Inferior parietal cortex (tissue), 1 donor: ENCODE measurements around the gene CBR4.
"Not testable (repeated sequence)": the region's sequence is repeated elsewhere in the genome, so short reads cannot be mapped to it uniquely, and the experiment has no call there.

Experiments used
- DNase-seq: peaks from one replicate; pipeline ENCODE4 v3.0.0-alpha.2; 2016; ENCODE audit errors: extremely low spot score

The CBR4 gene

DNA sequence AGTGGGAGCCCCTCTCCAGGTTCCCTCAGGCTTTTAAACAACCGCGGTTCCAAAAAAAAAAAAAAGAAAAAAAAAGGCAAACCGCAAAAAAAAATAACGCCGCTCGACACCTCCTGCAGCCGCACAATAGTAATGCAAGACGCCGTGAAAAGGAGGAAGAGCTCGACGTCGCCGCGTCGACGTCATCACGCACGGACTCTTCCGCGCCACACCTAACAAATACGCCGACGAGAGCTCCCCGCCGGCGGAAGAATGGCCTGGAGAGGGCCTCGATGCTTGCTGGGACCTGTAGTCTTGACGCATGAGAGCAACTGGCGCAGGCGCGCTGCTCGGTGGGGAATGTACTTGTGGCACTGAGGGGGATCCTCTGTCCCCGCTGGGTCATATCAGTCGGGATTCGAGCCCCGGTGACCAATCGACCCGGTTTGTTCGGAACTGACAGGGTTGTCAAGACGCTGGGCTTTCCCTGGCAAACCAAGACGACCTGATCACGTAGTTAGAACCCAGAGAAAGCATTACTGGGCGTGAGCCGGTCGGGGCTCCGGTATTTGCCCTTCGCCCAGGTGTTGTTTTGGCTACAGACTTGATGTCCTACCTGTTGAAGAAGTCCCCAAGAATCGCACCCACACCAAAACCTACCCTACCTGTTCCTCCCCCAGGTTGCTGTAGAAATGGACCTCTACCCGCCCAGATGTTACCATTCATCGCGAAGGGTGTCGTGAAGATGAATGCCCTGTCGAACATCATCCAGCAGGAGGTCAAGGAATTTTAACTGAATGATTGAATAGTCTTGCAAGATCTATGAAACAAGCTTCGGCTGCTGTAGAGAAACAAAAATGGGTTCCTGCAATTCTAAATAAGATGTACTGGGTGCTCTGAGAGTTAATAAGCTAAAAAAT, at the start of gene CBR4:
Gene CBR4, minus strand, starts transcription at position 131 of the 899 bp plus-strand sequence. CDS start 166 bp downstream, outside the sequence.
- peak; percentile 99 for DNase-seq

GRCh38 chr4:169059306-169060211, 49.5 kb upstream of the CBR4 start:
- peak; percentile 20 for DNase-seq

DNA sequence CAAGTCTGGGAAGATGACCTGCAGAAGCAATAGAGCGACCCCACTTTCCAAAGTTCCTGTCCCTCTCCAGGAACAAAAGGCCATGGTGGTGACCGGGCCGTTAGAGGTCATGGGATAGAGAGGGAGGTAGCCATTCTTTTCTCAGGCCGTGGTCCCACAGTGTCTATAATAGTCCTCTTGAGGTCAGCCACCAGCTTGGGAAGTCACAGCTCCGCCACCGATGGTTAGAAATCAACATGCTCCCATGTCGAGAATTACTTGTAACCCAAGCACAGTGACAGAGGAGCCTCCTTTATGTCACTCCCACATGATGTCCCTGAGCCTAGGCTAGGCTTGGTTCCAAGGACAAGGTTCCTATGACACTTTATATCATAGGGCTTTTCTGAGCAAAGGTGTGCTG, 48.3 kb upstream of the CBR4 start:
- DNase-seq = no peak

DNA sequence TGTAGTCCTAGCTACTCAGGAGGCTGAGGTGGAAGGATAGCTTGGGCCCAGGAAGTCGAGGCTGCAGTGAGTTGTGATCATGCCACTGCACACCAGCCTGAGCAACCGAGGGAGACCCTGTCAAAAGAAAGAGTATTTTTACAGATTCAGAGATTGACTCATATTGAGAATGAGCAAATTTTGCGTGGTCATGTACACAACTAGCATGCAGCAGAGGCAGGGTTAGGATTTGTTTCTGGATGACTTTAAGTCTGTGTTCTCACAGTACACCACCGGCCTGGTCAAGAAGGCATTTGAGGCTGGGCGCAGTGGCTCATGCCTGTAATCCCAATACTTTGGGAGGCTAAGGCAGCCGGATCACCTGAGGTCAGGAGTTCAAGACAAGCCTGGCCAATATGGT, 44.8 kb upstream of the CBR4 start:
- no peak for DNase-seq

GRCh38 chr4:169052594-169052945, 42.5 kb upstream of the CBR4 start:
- DNase-seq = no peak

GRCh38 chr4:169051761-169052593, 41.9 kb upstream of the CBR4 start:
- no peak for DNase-seq

GRCh38 chr4:169050881-169051760, 41.1 kb upstream of the CBR4 start:
- no peak for DNase-seq

GRCh38 chr4:169050284-169050683, 40.2 kb upstream of the CBR4 start:
- no peak for DNase-seq

DNA sequence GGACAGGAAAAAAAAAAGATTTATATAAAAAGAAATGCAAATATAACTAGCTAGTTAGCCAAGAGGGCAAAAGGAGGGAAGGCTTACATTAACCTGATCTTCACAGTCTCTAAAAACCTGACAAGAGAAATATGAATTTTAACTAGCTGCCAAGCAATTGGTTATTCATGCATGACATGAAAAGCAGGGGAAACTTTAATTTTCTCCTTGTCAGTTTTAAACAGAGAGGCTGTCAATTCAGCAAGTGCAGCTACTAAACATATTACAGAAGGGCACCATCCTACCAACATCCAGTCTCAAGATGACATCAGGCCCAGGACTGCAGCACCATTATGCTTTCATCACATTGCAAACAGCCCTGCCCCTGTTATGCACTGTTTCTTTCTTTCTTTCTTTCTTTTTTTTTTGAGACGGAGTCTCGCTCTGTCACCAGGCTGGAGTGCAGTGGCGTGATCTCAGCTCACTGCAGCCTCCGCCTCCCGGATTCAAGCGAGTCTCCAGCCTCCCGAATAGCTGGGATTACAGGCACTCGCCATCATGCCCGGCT, 38.9 kb upstream of the CBR4 start:
- no peak for DNase-seq

DNA sequence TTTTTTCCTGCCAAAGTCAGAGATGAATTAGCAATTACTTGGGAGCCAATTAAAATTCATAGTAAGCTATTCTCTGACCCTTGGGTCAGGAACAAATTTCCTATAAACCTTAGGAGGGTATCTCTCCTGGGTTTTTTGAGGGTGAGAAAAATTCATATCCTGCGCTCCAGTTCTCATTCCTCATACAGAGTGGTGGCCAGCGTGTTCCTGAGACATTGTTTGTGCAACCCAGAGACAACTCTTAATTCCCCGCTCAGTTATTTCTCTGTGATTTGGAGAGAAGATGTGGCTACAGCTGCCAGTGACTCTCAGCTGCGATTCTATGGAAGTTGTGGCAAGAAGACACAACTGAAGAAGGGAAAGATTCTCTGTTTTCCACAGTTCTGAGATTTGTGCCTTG, 37.9 kb upstream of the CBR4 start:
- DNase-seq = no peak

GRCh38 chr4:169045862-169046584, 36.0 kb upstream of the CBR4 start:
- DNase-seq = no peak

DNA sequence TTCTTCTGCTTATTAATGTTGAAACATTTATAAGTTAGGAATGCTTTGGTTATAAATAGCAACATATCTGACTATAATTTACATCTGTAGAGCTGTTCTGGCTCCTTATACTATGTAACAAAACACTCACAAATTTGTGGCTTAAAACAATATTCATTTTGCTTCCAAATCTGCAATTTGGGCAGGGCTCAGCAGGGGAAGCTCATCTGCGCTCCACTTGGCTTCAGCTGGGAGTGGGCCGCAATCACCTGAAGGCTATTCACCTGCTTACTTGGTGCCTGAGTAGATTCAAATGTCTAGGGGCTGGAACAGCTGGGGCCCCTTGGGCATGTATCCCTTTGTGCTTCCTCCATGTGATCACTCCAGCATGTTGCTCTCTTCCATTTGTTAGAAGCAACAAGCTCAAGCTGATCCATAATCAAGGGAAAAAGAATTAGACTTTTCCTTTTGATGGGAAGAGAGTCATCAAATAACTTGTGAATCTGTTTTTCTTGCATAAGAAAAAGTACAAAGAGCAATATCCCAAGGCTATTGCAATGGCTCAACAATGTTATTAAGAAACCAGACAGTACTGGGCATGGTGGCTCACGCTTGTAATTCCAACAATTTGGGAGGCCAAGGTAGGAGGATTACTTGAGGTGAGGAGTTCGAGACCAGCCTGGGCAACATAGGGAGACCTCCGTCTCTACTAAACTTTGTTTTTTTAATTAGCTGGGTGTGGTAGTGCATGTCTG, 34.8 kb upstream of the CBR4 start:
- DNase-seq = no peak

DNA sequence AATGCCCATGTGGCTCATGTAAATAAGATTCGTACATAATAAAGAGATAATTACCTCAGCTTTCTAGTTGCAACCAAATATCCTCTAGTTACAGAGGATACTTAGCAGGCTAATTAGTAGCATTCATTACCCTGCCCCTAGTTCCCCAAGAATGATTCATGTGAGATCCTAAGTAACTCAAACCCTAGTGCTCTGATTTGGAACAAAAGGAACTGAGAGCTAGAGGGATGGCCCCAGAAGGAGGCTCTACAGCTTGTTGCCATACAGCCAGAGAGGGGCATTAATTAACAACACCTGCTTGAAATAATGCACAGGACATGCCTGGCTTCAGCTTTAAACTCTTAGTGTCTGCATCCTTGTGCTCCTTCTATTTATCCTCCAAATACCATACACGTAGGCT, 32.6 kb upstream of the CBR4 start:
- no peak for DNase-seq

GRCh38 chr4:169040559-169041261, 30.7 kb upstream of the CBR4 start:
- DNase-seq = no peak

DNA sequence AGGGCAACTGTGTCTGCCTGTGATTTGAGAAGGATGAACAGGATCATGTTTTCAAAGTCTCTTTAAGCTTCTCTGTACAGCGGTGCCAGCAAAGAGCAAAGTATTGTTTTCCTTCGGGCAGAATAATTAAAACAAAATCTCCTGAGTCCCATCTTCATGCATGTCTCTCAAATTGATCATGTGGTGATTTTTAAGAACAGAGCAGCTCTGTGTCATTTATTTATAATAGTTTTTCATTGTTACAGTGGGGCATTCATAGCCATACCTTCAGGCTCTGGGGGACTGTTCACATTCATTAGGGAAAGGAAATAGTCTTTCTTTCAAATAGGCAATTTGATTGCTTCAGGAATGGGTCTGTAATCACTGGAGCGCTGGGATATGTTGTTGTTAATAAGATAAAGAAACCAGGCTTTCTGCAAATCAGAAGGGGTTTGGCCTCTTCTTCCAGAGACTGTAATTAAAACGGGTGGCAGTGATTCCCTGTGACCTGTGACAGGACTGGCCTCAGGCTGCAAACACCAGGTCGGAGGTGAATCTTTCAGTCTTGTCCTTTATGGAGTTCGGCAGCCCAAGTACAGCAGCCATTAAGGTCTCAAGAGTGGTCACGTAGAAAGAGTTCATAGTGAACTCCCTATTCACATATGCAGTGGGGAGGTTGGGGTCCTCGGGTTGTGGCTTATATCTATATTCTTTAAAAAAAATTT, 29.3 kb upstream of the CBR4 start:
- no peak for DNase-seq

DNA sequence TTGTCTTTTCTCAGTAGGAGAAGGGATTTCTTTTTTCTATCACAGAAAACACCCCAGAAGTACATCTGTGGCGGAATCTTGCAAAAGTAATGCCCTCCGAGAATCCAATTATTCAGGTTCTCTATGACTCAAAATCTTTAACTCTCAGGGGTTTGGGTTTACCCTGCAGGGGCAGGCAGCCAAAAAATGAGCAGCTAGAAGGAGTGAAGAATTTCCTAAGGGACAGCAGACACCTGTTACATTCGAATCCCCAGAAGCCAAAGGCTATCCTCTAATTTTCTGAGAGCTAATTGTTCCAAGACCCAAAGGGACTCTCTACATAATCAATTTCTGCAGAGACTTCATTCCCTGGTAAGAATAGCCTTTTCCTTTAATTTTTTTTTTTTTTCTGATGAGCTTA, 27.5 kb upstream of the CBR4 start:
- DNase-seq = no peak

GRCh38 chr4:169035871-169036620, 26.0 kb upstream of the CBR4 start:
- DNase-seq = not testable (repeated sequence)
